ENCODE measurements around the gene GCSAM.

DNA sequence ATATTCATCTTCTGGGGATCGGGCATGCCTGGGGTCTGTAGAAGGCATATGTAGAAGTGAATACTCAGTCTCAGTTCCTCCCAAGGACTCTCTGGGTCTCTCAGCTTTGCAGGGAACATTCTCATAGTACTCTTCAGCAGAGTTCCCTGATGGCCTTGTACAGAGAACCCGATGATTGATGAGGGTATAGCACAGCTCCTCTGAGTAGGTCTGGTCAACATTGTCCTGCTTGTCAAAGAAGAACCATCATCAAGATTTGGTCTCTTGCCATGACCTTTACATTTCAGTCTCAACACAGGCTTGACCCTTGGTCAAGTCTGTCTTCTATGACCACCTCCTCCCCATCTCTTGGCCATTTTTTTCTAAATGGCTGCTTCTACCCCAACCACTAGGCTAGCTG, 9.5 kb downstream of the GCSAM start:
- TF ChIP-seq, protein P1, sequence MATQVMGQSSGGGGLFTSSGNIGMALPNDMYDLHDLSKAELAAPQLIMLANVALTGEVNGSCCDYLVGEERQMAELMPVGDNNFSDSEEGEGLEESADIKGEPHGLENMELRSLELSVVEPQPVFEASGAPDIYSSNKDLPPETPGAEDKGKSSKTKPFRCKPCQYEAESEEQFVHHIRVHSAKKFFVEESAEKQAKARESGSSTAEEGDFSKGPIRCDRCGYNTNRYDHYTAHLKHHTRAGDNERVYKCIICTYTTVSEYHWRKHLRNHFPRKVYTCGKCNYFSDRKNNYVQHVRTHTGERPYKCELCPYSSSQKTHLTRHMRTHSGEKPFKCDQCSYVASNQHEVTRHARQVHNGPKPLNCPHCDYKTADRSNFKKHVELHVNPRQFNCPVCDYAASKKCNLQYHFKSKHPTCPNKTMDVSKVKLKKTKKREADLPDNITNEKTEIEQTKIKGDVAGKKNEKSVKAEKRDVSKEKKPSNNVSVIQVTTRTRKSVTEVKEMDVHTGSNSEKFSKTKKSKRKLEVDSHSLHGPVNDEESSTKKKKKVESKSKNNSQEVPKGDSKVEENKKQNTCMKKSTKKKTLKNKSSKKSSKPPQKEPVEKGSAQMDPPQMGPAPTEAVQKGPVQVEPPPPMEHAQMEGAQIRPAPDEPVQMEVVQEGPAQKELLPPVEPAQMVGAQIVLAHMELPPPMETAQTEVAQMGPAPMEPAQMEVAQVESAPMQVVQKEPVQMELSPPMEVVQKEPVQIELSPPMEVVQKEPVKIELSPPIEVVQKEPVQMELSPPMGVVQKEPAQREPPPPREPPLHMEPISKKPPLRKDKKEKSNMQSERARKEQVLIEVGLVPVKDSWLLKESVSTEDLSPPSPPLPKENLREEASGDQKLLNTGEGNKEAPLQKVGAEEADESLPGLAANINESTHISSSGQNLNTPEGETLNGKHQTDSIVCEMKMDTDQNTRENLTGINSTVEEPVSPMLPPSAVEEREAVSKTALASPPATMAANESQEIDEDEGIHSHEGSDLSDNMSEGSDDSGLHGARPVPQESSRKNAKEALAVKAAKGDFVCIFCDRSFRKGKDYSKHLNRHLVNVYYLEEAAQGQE (IDR thresholded peaks at IDR 0.05; ENCODE audit: low read depth), result no peak
- TF ChIP-seq RAD21 (IDR thresholded peaks at IDR 0.05; ENCODE audit: low read depth), result no peak
- no peak for TF ChIP-seq EP300 (IDR thresholded peaks at IDR 0.05; ENCODE audit: borderline replicate concordance)
- TF ChIP-seq, protein P2, sequence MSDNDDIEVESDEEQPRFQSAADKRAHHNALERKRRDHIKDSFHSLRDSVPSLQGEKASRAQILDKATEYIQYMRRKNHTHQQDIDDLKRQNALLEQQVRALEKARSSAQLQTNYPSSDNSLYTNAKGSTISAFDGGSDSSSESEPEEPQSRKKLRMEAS (IDR thresholded peaks at IDR 0.05), result no peak
- no peak for TF ChIP-seq TAF1 (IDR thresholded peaks at IDR 0.05; ENCODE audit: low read depth)
- no peak for TF ChIP-seq CREB1 (IDR thresholded peaks at IDR 0.05; ENCODE audit: low read depth)
- TF ChIP-seq TCF12 (IDR thresholded peaks at IDR 0.05; ENCODE audit: low read depth), result no peak
- TF ChIP-seq, protein P3, sequence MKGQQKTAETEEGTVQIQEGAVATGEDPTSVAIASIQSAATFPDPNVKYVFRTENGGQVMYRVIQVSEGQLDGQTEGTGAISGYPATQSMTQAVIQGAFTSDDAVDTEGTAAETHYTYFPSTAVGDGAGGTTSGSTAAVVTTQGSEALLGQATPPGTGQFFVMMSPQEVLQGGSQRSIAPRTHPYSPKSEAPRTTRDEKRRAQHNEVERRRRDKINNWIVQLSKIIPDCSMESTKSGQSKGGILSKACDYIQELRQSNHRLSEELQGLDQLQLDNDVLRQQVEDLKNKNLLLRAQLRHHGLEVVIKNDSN (IDR thresholded peaks at IDR 0.05), result no peak
- TF ChIP-seq CEBPB (IDR thresholded peaks at IDR 0.05), result no peak
- TF ChIP-seq YY1 (IDR thresholded peaks at IDR 0.05; ENCODE audit: low read depth), result no peak

All from Ishikawa (cell line).